CD4-positive, alpha-beta T cell treated with Interferon gamma for 1 hour (primary cell): Measurements from ENCODE around the gene CHRNA1.

Experiments used
- DNase-seq: peaks from one replicate; pipeline ENCODE4 v3.0.0-alpha.2; 2020

Gene CHRNA1

DNA sequence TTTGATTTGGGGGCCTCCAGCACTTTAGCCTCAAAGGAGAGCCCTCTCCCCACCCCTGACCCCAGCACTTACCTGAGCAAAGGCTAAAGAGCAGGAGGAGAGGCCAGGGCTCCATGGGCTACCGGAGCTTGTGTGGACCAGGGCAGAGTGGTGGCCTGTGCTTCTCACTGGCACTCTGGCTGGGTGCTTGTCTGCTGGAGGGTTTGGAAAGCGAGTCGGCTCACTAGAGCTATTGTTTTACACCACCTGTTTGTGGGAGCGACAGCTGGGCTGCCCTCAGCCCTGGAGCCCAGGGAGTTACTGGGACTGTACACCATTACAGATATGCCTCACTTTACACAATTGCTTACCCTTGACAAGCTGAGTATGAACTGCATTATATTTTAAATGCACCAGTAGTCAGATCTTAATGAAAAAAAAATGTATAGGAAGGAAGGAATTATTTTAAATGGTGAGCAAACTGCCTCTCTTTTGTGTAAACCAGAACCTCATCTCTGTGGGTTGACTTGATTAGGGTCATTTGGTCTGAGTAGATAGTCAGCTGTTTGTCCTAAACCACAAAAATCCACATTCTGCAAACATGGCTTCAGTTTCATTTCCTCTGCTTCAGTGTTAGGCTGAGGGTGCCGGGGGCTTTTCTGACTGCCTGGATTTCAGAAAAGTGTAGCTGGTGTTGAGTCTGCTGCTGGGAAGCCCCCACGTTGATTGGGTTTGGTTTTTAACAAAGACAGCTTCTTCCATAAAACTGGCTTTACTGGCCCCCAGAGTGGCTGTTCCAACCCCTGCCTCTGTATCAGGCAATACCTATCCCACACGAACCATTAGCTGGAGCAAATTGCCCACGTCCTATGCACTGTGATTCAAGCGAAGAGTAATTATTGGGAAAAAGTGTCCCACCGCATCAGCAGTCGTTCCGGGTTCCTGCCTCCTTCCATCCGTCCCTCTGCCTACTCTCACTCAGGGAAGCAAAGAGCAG is at the start of gene CHRNA1:
CHRNA1 (minus strand) TSS at position 193 of the 976 bp plus-strand sequence; CDS start at position 115, 78 bp downstream.
- DNase-seq, result no peak

DNA sequence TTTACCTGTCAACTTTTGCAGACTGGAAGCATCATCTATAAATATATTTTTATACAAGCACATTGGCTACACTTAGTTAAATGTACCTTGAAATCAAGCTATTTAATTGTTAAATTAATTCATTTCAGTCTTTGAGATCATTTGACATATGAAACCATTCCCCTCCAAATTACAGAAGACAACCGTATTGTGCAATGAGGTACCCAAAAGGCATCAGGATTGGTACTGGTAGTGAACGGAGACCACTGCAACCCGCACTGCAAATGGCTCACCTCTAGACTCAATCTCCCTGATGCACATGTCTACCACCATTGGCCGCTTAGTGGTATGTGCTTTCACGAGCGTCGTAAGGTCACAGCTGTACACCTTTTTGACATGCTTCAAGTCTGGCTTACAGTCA is 47.8 kb upstream of the CHRNA1 start:
- no peak for DNase-seq

- DNase-seq, result no peak
Observed at GRCh38 chr2:174807931-174808330, 43.7 kb upstream of the CHRNA1 start.

- DNase-seq, result no peak
Observed at GRCh38 chr2:174805803-174806202, 41.5 kb upstream of the CHRNA1 start.

- no peak for DNase-seq
Observed at GRCh38 chr2:174802459-174802858, 38.2 kb upstream of the CHRNA1 start.

GRCh38 chr2:174800436-174801205 is 36.3 kb upstream of the CHRNA1 start:
- no peak for DNase-seq

DNA sequence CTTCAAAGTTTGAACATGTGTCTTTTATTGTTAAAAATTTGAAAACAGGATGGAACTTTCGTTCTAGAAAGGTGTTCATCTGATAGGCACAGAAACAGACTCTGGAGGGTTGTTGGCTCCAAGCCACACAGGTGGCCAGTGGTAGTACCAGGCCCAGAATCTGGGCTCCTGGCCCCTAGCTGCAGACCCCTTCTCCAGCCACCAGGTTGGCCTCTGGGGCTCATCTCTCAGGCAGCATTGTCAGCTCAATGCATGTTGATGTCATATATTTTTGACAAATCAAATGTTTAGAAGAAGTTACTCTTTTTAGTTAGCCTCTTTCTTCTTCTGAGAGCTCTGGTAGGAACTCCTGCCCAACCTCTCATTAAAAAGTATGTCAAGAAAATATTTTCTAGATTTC is 34.5 kb upstream of the CHRNA1 start:
- DNase-seq, result no peak

- DNase-seq, result no peak
Observed at GRCh38 chr2:174797781-174798276, 33.6 kb upstream of the CHRNA1 start.

GRCh38 chr2:174796319-174796771 is 32.1 kb upstream of the CHRNA1 start:
- DNase-seq, result no peak

DNA sequence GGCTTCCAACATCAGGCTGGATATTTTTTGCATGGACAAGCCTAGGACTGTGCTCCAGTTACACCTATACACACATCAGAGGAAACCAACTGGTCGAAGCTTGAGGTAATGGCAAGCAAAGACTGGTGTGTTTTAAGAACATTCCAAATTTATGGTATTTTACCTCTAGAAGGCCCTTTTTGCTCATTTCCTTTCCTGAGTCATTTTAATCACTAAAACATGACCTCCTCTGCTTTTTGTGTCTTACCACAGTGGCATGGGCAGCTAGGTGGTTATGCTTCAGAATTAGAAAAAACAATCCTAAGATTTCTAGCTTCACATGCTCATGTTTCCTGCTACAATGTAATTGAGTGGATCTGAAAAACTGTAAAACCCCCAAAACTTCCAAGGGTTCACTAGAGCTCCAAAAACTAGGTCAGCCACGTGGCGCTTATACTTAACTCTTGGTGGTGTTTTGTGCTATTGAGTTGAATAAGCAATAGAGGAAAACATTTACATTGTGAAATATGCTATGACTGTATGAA is 30.6 kb upstream of the CHRNA1 start:
- no peak for DNase-seq

DNA sequence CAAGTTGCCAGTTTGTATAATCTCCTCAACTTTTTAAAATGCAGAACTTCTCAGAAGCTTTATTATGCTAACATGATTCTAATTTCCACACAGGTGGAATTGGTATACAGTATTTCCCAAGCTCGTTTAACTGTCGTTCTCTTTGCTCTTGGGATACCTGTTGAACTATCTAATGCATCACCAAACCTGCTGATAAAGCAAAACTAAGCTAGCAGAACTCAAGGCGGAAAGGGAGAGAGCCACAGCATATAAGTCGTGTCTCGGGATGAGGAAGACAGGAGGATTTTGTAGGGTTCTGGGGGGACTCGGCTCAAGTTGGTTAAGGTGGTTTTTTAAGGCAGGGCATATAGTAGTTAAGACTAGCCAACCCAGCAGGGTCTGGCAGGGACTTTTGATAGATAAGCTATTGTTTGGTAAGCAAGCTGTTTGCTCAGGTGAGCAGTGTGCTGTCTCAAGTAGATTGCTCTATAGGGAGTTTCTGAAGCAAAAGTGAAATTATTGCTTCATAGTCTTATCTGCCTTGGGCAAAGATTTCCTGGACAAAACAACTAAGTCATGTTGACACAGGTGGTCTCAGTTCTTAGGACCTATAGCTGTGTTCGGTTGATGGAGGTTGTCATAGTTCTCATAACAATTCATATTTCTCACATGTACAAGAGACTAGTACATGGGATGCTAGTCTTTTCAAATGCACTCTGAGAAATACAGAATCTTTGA is 28.2 kb upstream of the CHRNA1 start:
- no peak for DNase-seq

- DNase-seq, result no peak
Observed at GRCh38 chr2:174791746-174792280, 27.5 kb upstream of the CHRNA1 start.

DNA sequence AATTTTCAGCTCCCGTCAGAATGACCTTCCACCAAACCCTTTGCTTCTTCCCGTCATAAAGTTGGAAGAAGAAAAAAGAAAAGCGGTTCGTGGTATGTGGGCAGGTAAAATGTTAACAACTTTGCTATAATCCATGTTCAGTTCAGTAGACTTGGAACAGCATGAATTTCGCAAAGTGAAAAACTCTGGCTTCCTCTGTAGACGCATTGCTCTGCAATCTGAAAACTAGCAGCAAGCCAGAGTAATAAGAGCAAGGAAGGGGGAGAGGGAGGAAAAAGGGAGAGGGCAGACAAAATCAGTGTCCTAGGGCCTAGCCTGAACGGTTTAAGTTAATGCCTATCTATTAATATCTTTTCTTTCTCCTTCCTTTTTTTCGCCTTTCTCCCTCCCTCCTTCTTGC is 26.7 kb upstream of the CHRNA1 start:
- DNase-seq, result no peak

DNA sequence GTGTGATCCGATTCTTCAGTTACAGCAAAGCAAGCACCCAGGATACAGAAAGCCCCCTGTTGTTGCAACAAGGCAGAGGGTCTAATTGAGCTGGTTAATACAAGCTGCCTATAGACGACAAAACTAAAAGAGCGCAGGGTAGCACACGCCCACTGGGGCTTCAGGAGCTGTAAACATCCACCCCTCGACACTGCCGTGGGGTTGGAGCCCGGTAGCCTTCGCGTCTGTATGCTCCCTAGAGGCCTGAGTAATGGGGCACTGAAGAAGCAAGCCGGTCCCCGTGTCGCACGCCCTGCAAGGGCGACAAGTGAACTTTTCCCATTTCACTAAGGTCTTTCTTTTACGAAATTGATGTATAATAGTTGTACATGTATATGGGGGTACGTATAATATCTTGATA is 24.7 kb upstream of the CHRNA1 start:
- DNase-seq, result no peak

GRCh38 chr2:174788291-174788929 is 24.1 kb upstream of the CHRNA1 start:
- no peak for DNase-seq

GRCh38 chr2:174787487-174788205 is 23.4 kb upstream of the CHRNA1 start:
- no peak for DNase-seq

DNA sequence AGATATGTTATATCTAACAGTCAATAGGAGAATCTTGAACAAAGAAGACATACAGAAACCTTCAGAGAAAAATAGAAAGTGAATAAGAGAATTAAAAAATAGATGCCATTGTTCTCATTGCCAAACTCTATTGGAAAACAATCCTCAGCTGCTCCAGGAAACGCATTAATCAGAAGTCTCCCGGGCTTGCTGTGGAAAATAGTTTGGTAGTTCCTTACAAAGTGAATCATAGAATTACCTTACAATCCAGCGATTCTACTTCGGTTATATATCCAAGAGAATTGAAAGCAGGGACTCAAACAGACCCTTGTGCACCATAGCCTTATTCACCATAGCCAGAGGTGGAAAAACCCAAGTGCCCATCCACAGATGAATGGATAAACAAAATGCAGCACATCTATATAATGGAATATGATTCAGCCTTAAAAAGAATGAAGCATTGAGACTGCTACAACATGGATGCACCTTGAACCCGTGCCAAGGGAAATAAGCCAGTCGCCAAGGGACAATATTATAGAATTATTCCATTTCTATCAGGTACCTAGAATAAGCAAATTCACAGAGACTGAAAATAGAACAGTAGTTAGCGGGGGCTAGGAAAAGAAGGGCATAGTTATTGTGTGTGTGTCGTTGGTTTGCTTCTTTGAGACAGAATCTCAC is 21.9 kb upstream of the CHRNA1 start:
- DNase-seq, result no peak

- no peak for DNase-seq
Observed at GRCh38 chr2:174785481-174785880, 21.2 kb upstream of the CHRNA1 start.

- no peak for DNase-seq
Observed at GRCh38 chr2:174784909-174785308, 20.6 kb upstream of the CHRNA1 start.

DNA sequence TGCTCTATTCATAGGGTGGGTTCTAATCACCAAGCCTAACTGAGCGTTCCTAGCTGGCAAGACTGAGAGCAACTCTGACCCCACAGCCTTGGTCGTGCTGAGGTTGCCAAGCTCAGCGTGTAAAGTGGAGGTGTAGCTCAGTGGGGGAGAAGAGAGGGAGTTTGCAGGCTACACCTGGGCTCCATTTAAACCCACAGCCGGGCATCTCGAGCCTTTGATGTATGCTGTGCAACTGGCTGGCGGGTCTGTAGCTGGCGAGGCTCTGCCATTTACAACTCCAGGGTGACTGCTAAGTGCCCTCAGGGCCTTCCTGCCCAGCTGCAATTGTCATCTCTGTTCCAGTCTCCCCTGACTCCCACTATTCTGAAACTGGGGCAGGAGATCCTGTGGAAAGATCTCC is 20.0 kb upstream of the CHRNA1 start:
- DNase-seq, result no peak

GRCh38 chr2:174781996-174782395 is 17.7 kb upstream of the CHRNA1 start:
- no peak for DNase-seq
